B cell (primary cell): ENCODE results near the gene TECTA. TPM values are rescaled to one million over a fixed set of nuclear protein-coding genes. Genes with fewer than 3 reads are reported as not detected.

Experiments used
- ATAC-seq: fragments of 200-7000 bp; cut with Tn5 transposase; one replicate; pipeline ENCODE4 v1.10.0; 2021; ENCODE audit warnings: low read depth, mild to moderate bottlenecking, moderate number of reproducible peaks, moderate library complexity
- CTCF ChIA-PET: fragments of 350-600 bp; sonication (Branson Sonifier 250); formaldehyde crosslinking; loops from one replicate; lab custom pipeline; 2021; ENCODE audit warnings: antibody characterized with exemption, inconsistent platforms; lab: Charles Lee
- POLR2A ChIA-PET: fragments of 350-600 bp; sonication (Branson Sonifier 250); formaldehyde crosslinking; loops from one replicate; lab custom pipeline; 2021; ENCODE audit warnings: antibody characterized with exemption; lab: Charles Lee
- DNase-seq: peaks from one replicate; pipeline ENCODE4 v3.0.0; 2013
- H2AFZ ChIP-seq: 2 replicates; pipeline ENCODE4 v1.6.1; 2012; ENCODE audit warnings: mild to moderate bottlenecking, low read depth, low read length; ENCODE audit not compliant: insufficient read depth, poor library complexity, severe bottlenecking
- H3K27ac ChIP-seq, 2 donors: 1 replicate in 1 of 2; 2 replicates in 1 of 2; pipeline ENCODE4 v1.5.1; 2012 to 2013; ENCODE audit warnings: low read length in 2 of 2, mild to moderate bottlenecking in 2 of 2, moderate library complexity in 1 of 2
- H3K27me3 ChIP-seq, 4 experiments: fragments of 200-600 bp in 1 of 4; sonication (generic) in 1 of 4; replicated peaks in 1 of 4; 1 replicate in 2 of 4; 2 replicates in 2 of 4; pipeline versions ENCODE4 v1.6.1 to v1.7.0; 2013 to 2016; ENCODE audit warnings: low read length in 3 of 4, mild to moderate bottlenecking in 2 of 4, mixed read lengths in 1 of 4, moderate library complexity in 1 of 4; ENCODE audit not compliant: insufficient read depth in 4 of 4, control insufficient read depth in 3 of 4; ENCODE audit errors: control extremely low read depth in 1 of 4
- H3K36me3 ChIP-seq, 2 experiments: replicated peaks in 1 of 2; 1 replicate in 1 of 2; 2 replicates in 1 of 2; pipeline versions ENCODE4 v1.6.1 to v1.7.1; 2013; ENCODE audit warnings: low read length in 1 of 2; ENCODE audit not compliant: insufficient read depth in 2 of 2, control insufficient read depth in 1 of 2; ENCODE audit errors: control extremely low read depth in 1 of 2, extremely low read depth in 1 of 2
- H3K4me1 ChIP-seq, 2 donors: fragments of 200-600 bp in 1 of 2; sonication (generic) in 1 of 2; 1 replicate in 1 of 2; 2 replicates in 1 of 2; pipeline versions ENCODE4 v1.5.1 to v1.6.1; 2013 to 2017; ENCODE audit warnings: low read length in 2 of 2; ENCODE audit not compliant: control insufficient read depth in 2 of 2, insufficient read depth in 2 of 2
- H3K4me2 ChIP-seq: replicated peaks from 2 replicates; pipeline ENCODE3; 2012; ENCODE audit warnings: mild to moderate bottlenecking, low read depth, low read length; ENCODE audit not compliant: poor library complexity, severe bottlenecking
- H3K4me3 ChIP-seq, 5 experiments: fragments of 200-600 bp in 1 of 5; sonication (generic) in 1 of 5; 1 replicate in 3 of 5; 2 replicates in 2 of 5; pipeline versions ENCODE4 v1.5.1 to v1.7.0; 2011 to 2016; ENCODE audit warnings: low read length in 4 of 5, mild to moderate bottlenecking in 4 of 5, low read depth in 2 of 5, control low read depth in 1 of 5, moderate library complexity in 1 of 5; ENCODE audit not compliant: insufficient read depth in 1 of 5; ENCODE audit errors: control extremely low read depth in 1 of 5, extremely low read depth in 1 of 5
- H3K79me2 ChIP-seq: fragments of 200-600 bp; sonication (generic); one replicate; pipeline ENCODE4 v1.6.0; 2016; ENCODE audit warnings: low read length; ENCODE audit not compliant: control insufficient read depth, insufficient read depth
- H3K9ac ChIP-seq: fragments of 200-600 bp; sonication (generic); 2 replicates; pipeline ENCODE4 v1.6.1; 2017; ENCODE audit warnings: mild to moderate bottlenecking, low read length, moderate library complexity
- H3K9me3 ChIP-seq, 3 donors: one replicate each; pipeline versions ENCODE4 v1.6.1 to v1.7.1; 2013; ENCODE audit warnings: low read length in 2 of 3; ENCODE audit not compliant: control insufficient read depth in 2 of 3, insufficient read depth in 1 of 3; ENCODE audit errors: control extremely low read depth in 1 of 3
- H4K20me1 ChIP-seq: 2 replicates; pipeline ENCODE4 v1.6.0; 2012; ENCODE audit warnings: mild to moderate bottlenecking, low read length; ENCODE audit not compliant: insufficient read depth, control insufficient read depth, poor library complexity, severe bottlenecking
- H3K27ac Mint-ChIP-seq: one replicate; pipeline ENCODE4 v1.8.0; 2021; ENCODE audit warnings: mixed read lengths
- H3K27me3 Mint-ChIP-seq: one replicate; pipeline ENCODE4 v1.8.0; 2021; ENCODE audit warnings: mixed read lengths
- H3K4me1 Mint-ChIP-seq: one replicate; pipeline ENCODE4 v1.8.0; 2021; ENCODE audit warnings: mixed read lengths
- H3K4me3 Mint-ChIP-seq: one replicate; pipeline ENCODE4 v1.8.0; 2021; ENCODE audit warnings: mixed read lengths
- H3K9me3 Mint-ChIP-seq: one replicate; pipeline ENCODE4 v1.8.0; 2022; ENCODE audit warnings: mixed read lengths; ENCODE audit not compliant: insufficient read depth
- EZH2 ChIP-seq: IDR thresholded peaks from 2 replicates; pipeline ENCODE4 v1.6.1; 2012; ENCODE audit warnings: borderline replicate concordance, low read depth, mild to moderate bottlenecking, moderate library complexity, low read length; ENCODE audit not compliant: insufficient read depth, poor library complexity, severe bottlenecking
- WGBS: methylation state at CpG from one replicate; pipeline ENCODE4 v1.1.5; 2013; ENCODE audit warnings: missing lambda C conversion rate; ENCODE audit not compliant: insufficient coverage; 5-methylcytosine and 5-hydroxymethylcytosine counted together
- intact Hi-C: fragments of 100-400 bp; cut with micrococcal nuclease; formaldehyde crosslinking; loops from one replicate; pipeline ENCODE4 v1.10.0; 2022
- polyA plus RNA-seq: library from polyadenylated mRNA; depleted of rRNA; stranded (reverse); fragments of >200 nt; gene quantifications from 2 replicates; pipeline ENCODE4 v1.2.3, GENCODE V29; 2012
- total RNA-seq, 2 donors: library from RNA; stranded (reverse); fragments of 120-200 nt in 1 of 2; gene quantifications; 1 replicate in 1 of 2; 2 replicates in 1 of 2; pipeline versions ENCODE4 v1.2.3 to v1.2.4, GENCODE V29; 2013 to 2022
- TF ChIP-seq, protein P1 (sequence below): fragments of 200-600 bp; IDR thresholded peaks from one replicate; pipeline ENCODE4 v1.8.0; 2022; ENCODE audit warnings: antibody characterized with exemption, mild to moderate bottlenecking

The TECTA gene
- total and polyA plus RNA-seq, 2 donors (not counting 1 experiment from before 2014, with no cell fraction given) = 0.47 to 0.51 TPM

DNA sequence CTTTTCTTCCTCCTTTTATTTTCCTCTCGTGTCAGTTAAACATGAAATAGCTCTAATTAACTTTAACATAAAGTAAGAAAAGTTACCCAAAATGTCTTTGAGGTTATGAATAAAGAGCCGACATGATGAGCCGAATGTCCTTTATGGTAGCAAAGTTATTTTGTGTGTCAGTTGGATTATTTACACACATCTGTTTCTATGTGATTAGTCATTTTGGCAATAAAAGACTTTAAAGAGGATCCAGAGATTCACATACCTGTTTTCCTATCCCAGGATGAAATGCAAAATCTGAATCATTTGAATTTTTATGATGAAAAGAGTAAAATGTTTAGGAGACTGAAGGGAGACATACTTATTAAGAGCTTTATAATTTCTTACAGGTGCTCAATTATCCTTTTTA lies 34.0 kb upstream of the TECTA start:
- Histone ChIP-seq H3K27me3 (no peaks in the 10 kb centered on the region), H3K9me3 (no peaks in the 10 kb centered on the region), H3K27ac (no peak overlapping the region), H3K4me3 (no peak overlapping the region), H3K9ac (no peak overlapping the region), H3K4me2 (no peak overlapping the region), H4K20me1 (no peaks in the 10 kb centered on the region), H3K36me3 (peaks cover 6 to 16% of the 10 kb centered on the region in 2 experiments), H2AFZ (no peak overlapping the region), H3K4me1 (no peaks in the 10 kb centered on the region), H3K79me2 (no peaks in the 10 kb centered on the region)
- TF ChIP-seq EZH2 = no peak
- TF ChIP-seq, protein P1, sequence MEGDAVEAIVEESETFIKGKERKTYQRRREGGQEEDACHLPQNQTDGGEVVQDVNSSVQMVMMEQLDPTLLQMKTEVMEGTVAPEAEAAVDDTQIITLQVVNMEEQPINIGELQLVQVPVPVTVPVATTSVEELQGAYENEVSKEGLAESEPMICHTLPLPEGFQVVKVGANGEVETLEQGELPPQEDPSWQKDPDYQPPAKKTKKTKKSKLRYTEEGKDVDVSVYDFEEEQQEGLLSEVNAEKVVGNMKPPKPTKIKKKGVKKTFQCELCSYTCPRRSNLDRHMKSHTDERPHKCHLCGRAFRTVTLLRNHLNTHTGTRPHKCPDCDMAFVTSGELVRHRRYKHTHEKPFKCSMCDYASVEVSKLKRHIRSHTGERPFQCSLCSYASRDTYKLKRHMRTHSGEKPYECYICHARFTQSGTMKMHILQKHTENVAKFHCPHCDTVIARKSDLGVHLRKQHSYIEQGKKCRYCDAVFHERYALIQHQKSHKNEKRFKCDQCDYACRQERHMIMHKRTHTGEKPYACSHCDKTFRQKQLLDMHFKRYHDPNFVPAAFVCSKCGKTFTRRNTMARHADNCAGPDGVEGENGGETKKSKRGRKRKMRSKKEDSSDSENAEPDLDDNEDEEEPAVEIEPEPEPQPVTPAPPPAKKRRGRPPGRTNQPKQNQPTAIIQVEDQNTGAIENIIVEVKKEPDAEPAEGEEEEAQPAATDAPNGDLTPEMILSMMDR = no peak
- WGBS = no CpG with 5 or more reads among the region's 3 CpGs
- DNase-seq (no peak), ATAC-seq (no peak)
- CTCF ChIA-PET = no interaction called here
- H3K4me3 Mint-ChIP-seq = no peak overlapping the region
- no peaks in the 10 kb centered on the region for H3K9me3 Mint-ChIP-seq
- H3K4me1 Mint-ChIP-seq = peaks cover 10% of the 10 kb centered on the region
- intact Hi-C loops = no loop called here
- H3K27ac Mint-ChIP-seq = no peak overlapping the region
- POLR2A ChIA-PET = no interaction called here
- H3K27me3 Mint-ChIP-seq = no peaks in the 10 kb centered on the region

DNA sequence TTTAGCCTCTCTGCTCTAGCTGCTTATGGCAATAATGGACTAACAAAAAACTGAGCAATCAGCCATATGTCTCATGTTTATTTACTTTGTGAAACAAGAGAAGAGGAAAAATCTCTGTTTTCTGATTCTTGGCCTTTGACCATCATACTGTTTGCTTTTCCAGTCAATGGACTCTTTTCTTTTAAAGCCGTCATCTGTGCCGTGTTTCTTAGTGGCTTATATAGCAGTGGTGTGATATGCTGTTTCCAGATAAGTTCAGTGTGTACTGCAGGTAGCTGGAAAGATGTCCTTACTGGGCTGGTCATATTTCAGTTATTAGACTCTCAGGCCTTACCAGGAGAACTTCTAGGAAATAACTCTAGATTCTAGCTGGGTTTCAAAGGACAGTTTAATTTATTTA lies 33.6 kb upstream of the TECTA start:
- Histone ChIP-seq H3K4me3 (no peak overlapping the region), H4K20me1 (no peaks in the 10 kb centered on the region), H3K9me3 (no peaks in the 10 kb centered on the region), H3K9ac (no peak overlapping the region), H3K79me2 (no peaks in the 10 kb centered on the region), H3K36me3 (peaks cover 6 to 16% of the 10 kb centered on the region in 2 experiments), H3K4me2 (no peak overlapping the region), H3K4me1 (no peaks in the 10 kb centered on the region), H3K27ac (no peak overlapping the region), H2AFZ (no peak overlapping the region), H3K27me3 (no peaks in the 10 kb centered on the region)
- Mint-ChIP-seq H3K4me3 (no peak overlapping the region), H3K27ac (no peak overlapping the region), H3K27me3 (no peaks in the 10 kb centered on the region), H3K4me1 (peaks cover 10% of the 10 kb centered on the region), H3K9me3 (no peaks in the 10 kb centered on the region)
- POLR2A ChIA-PET = no interaction called here
- ATAC-seq (no peak), DNase-seq (no peak)
- WGBS = 100% methylated on average over 2 of the region's 2 CpGs
- intact Hi-C loops = no loop called here
- CTCF ChIA-PET = no interaction called here
- TF ChIP-seq, protein P1 = no peak
- TF ChIP-seq EZH2 = no peak
